Loucy (cell line): ENCODE results near the gene RHD.
"Not testable (repeated sequence)": the region's sequence is repeated elsewhere in the genome, so short reads cannot be mapped to it uniquely, and the experiment has no call there.

ENCODE experiments used
- H2AFZ ChIP-seq: fragments of 200-600 bp; sonication (generic); 2 replicates; pipeline ENCODE4 v1.6.0; 2016; ENCODE audit warnings: antibody characterized with exemption, mild to moderate bottlenecking, low read length, moderate library complexity
- H3F3A ChIP-seq: fragments of 200-600 bp; 2 replicates; pipeline ENCODE4 v1.6.0; 2016; ENCODE audit warnings: antibody characterized with exemption, low read depth, mild to moderate bottlenecking
- H3K27me3 ChIP-seq: fragments of 200-600 bp; sonication (generic); 2 replicates; pipeline ENCODE4 v1.6.1; 2014; ENCODE audit warnings: low read length, mild to moderate bottlenecking; ENCODE audit not compliant: insufficient read depth, poor library complexity, severe bottlenecking
- H3K36me3 ChIP-seq: fragments of 200-600 bp; sonication (generic); 2 replicates; pipeline ENCODE4 v1.6.1; 2016; ENCODE audit warnings: low read length; ENCODE audit not compliant: insufficient read depth
- H3K4me1 ChIP-seq: fragments of 200-600 bp; sonication (generic); 2 replicates; pipeline ENCODE4 v1.5.1; 2014; ENCODE audit warnings: low read length, mild to moderate bottlenecking; ENCODE audit not compliant: insufficient read depth, poor library complexity, severe bottlenecking
- H3K4me2 ChIP-seq: fragments of 200-600 bp; sonication (generic); 2 replicates; pipeline ENCODE4 v1.6.0; 2014; ENCODE audit warnings: antibody characterized with exemption, low read length, low read depth, mild to moderate bottlenecking; ENCODE audit not compliant: poor library complexity, severe bottlenecking
- H3K4me3 ChIP-seq: fragments of 200-600 bp; sonication (generic); 2 replicates; pipeline ENCODE4 v1.5.1; 2014; ENCODE audit warnings: low read length, mild to moderate bottlenecking, mixed read lengths; ENCODE audit not compliant: poor library complexity, severe bottlenecking
- H3K79me2 ChIP-seq: fragments of 200-600 bp; sonication (generic); 2 replicates; pipeline ENCODE4 v1.6.1; 2014; ENCODE audit warnings: low read length; ENCODE audit not compliant: insufficient read depth
- H3K9ac ChIP-seq: fragments of 200-600 bp; sonication (generic); 2 replicates; pipeline ENCODE4 v1.6.0; 2014; ENCODE audit warnings: mild to moderate bottlenecking, low read depth, low read length, moderate library complexity; ENCODE audit not compliant: poor library complexity, severe bottlenecking
- H3K9me2 ChIP-seq: fragments of 200-600 bp; sonication (generic); replicated peaks from 2 replicates; pipeline ENCODE4 v1.6.1; 2016; ENCODE audit warnings: low read depth, low read length, mixed read lengths
- H3K9me3 ChIP-seq: fragments of 200-600 bp; sonication (generic); 2 replicates; pipeline ENCODE4 v1.6.1; 2014; ENCODE audit warnings: mild to moderate bottlenecking, antibody characterized with exemption, low read length, low read depth; ENCODE audit not compliant: insufficient read depth
- H4K20me1 ChIP-seq: fragments of 200-600 bp; sonication (generic); 2 replicates; pipeline ENCODE4 v1.6.0; 2014; ENCODE audit warnings: antibody characterized with exemption, low read length, mild to moderate bottlenecking; ENCODE audit not compliant: insufficient read depth, poor library complexity, severe bottlenecking
- CTCF ChIP-seq: fragments of 200-600 bp; sonication (generic); conservative IDR thresholded peaks from 2 replicates; pipeline ENCODE4 v1.5.1; 2014; ENCODE audit warnings: mild to moderate bottlenecking, antibody characterized with exemption, low read length

RHD gene

DNA sequence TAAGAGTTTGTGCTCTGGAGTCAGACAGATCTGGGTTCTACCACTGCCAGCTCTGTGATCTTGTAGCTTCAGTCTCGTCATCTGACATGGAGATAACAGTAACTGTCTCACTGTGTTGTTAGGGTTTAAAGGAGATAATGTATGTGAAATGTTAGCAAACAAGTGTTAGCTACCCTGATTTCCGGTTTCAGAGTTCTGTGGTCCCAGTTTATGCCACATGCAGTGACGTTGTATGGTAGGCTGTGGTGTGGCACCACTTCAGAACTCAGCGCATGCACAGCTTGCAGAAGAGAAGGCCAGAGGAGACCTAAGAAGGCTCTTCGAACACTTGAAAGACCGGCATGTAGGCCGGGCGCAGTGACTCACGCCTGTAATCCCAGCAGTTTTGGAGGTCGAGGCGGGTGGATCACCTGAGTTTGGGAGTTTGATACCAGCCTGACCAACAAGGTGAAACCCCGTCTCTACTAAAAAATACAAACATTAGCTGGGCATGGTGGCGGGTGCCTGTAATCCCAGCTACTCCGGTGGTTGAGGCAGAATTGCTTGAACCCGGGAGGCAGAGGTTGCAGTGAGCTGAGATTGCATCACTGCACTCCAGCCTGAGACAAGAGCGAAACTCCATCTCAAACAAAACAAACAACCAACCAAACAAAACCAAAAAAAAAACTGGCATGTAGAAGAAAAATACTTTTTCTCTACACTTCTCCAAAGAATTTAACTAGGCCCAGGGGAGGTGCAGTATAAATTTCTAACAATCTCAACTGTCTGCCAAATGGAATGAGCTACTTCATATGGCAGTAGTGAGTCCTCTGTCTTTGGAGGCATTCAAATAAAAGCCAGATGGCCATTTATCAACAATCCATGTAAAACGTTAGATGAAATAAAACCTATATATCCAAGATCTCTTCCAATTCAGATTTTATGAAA lies 55.8 kb downstream of the RHD start:
- not testable (repeated sequence) for H3K9me3 ChIP-seq, H3F3A ChIP-seq, H4K20me1 ChIP-seq, H2AFZ ChIP-seq, H3K4me2 ChIP-seq, H3K4me3 ChIP-seq, H3K36me3 ChIP-seq, H3K4me1 ChIP-seq, H3K9ac ChIP-seq, H3K9me2 ChIP-seq, H3K27me3 ChIP-seq
- peaks cover 12% of the 10 kb centered on the region; the same call in 1 of the 2 replicates for H3K79me2 ChIP-seq

GRCh38 chr1:25328791-25329185 lies 56.5 kb downstream of the RHD start:
- H2AFZ ChIP-seq, H3K4me2 ChIP-seq, H3K27me3 ChIP-seq, H3K9ac ChIP-seq, H3F3A ChIP-seq, H3K4me1 ChIP-seq, H4K20me1 ChIP-seq, H3K4me3 ChIP-seq, H3K9me2 ChIP-seq, H3K36me3 ChIP-seq, H3K9me3 ChIP-seq: not testable (repeated sequence)
- peaks cover 12% of the 10 kb centered on the region; the same call in 1 of the 2 replicates for H3K79me2 ChIP-seq

DNA sequence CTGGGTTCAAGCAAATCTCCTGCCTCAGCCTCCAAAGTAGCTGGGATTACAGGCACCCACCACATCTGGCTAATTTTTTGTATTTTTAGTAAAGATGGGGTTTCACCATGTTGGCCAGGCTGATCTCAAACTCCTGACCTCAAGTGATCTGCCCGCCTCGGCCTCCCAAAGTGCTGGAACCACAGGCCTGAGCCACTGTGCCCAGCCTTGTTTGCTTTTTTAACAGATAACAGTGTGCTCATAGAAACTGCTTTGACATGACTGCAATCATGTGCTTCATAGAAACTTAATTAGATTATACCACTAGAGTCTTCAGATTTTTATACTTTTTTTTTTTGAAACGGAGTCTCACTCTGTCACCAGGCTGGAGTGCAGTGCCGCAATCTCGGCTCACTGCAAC lies 57.0 kb downstream of the RHD start:
- not testable (repeated sequence) for H4K20me1 ChIP-seq, H3K4me1 ChIP-seq, H3K4me2 ChIP-seq, H3K4me3 ChIP-seq, H2AFZ ChIP-seq, H3K9ac ChIP-seq, H3K27me3 ChIP-seq, H3K9me3 ChIP-seq, H3F3A ChIP-seq, H3K36me3 ChIP-seq, H3K9me2 ChIP-seq
- peaks cover 12% of the 10 kb centered on the region; the same call in 1 of the 2 replicates for H3K79me2 ChIP-seq

GRCh38 chr1:25329950-25330349 lies 57.6 kb downstream of the RHD start:
- Histone ChIP-seq H3K79me2 (peaks cover 12% of the 10 kb centered on the region; the same call in 1 of the 2 replicates), H3K4me2 (peak overlapping the region; percentile 37)
- H3K36me3 ChIP-seq, H4K20me1 ChIP-seq, H3F3A ChIP-seq, H3K9ac ChIP-seq, H3K27me3 ChIP-seq, H3K9me2 ChIP-seq, H3K4me1 ChIP-seq, H3K9me3 ChIP-seq, H2AFZ ChIP-seq, H3K4me3 ChIP-seq: not testable (repeated sequence)
- peak; percentile 47 for TF ChIP-seq CTCF
